DMS53 treated with DMSO at 0.1 percent for 48 hours (cell line): ENCODE data around the gene LYSMD4.
"Not testable (repeated sequence)": the region's sequence is repeated elsewhere in the genome, so short reads cannot be mapped to it uniquely, and the experiment has no call there.

Source experiments
- DNase-seq: peaks from one replicate; lab custom pipeline; 2025; ENCODE audit not compliant: unreplicated experiment; lab: John Stamatoyannopoulos, UW

LYSMD4 gene

DNA sequence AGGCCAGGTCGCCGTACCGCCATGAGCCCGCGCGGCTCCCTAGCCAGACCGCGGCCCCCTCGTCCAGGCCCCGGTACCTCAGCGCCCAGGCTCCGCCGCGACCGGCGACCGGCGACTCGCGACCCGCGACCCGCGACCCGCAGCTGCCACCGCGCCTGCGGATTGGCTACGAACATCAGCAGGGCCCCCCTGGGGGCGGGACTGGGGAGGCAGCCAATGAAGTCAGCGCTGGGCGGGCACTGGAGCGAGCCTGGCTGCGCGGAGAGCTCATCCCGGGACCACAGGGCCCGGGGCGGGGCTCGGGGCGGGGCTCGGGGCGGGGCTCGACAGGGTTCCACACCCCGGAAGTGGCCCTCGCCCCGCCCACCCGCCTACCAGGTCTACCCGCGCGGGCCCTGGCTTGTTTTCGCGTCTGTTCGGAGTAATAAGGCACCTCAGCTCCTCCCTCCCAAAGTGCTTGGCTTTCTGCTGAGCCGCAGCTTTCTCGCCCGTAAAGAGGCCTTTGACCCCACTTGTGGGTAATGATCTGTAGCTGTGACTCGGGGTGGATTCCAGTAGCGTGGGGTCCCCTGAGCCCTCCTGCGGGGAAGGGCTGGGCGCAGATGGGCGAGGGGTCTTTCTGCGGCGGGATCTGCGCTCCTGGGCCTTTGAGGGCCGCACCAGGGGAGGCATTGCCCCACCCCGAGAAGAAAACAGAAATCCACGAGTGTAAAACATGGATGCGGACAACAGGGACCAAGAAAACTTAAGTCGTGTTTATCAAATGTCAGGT lies at the start of gene LYSMD4:
LYSMD4 (minus strand) TSS at position 170 of the 772 bp plus-strand sequence. CDS start 1,438 bp downstream, outside the sequence.
- peak; percentile 73 for DNase-seq

DNA sequence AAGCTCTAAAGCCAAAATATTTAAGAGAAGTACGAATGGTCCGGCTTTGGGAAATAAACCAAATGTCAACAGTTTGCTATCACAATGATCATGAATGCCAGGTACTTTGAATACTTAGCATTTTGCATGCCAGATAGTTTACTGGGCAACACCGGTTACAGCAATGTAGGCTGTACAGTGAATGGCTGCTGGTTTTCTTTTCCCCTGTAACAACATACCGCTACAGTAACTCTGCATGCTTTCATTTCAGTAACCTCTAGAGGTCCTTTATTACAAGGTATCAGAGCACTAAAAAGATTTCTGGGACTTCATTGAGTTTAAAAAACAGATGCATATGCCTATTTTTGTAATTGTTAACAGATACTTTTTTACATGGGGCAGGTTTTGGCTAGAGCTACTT lies 48.8 kb upstream of the LYSMD4 start:
- not testable (repeated sequence) for DNase-seq

DNA sequence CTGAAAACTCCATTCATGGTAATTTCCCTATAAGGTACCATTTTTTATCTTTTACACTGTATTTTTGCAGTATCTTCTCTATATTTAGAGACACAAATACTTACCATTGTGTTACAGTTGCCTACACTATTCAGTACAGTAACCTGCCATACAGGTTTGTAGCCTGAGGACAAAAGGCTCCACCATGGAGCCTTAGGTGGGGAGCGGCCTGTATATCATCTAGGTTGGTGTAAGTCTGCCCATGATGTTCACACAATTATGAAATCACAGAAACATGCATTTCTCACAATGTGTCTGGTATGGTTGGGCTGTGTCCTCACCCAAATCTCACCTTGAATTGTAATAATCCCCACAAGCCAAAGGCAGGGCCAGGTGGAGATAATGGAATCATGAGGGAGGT lies 43.9 kb upstream of the LYSMD4 start:
- no peak for DNase-seq

DNA sequence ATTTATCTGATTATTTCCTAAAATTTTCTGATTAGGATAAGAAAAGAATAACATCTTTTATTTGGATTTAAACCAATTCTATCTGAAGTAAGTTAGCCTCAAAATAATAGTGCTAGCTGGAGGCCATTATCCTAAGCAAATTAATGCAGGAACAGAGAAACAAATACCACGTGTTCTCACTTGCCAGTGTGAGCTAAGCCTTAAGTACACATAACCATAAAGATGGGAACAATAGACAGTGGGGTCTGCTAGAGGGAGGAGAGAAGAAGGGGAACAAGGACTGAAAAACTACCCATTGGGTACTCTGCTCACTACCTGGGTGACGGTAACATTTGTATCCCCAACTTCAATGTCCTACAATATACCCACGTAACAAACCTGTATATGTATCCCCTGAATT lies 31.3 kb upstream of the LYSMD4 start:
- peak; percentile 5 for DNase-seq

DNA sequence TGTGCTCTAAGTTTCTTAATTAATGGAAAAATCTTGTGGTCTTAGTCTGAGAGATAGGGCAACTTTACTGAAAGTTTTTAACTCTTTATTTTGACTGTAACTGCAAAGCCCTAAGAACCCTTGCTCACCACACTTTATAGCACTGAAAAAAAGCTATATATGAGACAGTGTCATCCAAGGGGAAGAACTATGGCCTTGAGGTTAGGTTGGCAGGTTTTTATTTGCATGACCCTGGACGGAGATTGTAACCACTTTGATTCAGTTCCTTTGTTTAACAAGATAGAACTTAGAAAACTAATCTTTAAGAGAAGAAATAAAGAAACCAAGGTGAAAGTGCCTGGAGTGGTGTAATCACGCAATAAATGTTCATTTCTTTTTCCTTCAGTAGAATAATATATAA lies 30.6 kb upstream of the LYSMD4 start:
- no peak for DNase-seq

DNA sequence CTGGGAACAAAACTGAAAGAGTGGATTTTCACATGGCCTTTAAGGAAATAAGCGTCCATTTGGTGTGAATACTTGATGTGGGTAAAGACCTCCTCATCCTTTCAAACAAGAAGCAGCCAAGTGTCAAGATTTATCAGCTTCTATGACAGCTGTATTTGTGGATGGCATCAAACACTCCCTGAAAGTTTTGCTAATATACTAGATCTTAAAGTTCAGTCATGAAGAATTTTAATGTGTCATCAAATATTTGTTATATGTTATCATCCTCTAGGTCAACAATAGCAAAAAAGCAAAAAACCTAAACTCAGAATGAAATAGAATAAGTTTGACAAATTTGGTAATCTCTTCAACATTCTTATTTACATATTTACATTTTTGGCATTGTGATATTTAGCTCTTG lies 29.1 kb upstream of the LYSMD4 start:
- no peak for DNase-seq

DNA sequence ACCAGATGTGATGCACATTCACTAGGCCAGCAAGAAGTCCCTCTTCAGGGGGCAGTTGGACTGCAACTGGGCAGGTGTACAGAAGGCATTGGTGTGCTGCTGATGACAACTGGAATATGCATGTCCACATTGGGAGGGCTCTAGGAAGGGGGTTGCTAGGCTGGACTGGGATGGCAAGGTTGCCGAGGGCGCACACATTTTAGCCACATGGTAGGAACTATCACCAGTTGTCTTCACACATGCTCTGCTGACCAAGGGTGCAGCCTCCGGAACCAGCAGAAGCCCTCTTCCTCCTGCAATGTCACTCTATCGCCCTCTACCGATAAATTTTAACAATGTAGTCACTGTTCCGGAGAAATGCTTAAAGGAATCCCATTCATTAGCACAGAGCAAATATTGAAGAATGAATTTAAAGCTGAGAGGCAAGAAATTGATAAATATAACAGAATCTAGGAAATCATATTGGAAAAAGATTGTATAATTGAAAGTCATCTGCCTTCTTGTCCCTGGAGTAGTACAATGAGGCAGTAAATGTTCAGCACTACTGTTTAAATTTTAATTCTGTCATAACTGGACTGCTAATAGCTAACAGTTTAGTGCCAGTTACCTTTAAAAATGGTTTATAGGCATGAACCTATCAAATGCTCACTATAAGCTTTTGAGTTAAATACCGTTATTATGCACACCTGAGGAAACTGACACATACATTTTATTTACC lies 22.6 kb upstream of the LYSMD4 start:
- peak; percentile 62 for DNase-seq

DNA sequence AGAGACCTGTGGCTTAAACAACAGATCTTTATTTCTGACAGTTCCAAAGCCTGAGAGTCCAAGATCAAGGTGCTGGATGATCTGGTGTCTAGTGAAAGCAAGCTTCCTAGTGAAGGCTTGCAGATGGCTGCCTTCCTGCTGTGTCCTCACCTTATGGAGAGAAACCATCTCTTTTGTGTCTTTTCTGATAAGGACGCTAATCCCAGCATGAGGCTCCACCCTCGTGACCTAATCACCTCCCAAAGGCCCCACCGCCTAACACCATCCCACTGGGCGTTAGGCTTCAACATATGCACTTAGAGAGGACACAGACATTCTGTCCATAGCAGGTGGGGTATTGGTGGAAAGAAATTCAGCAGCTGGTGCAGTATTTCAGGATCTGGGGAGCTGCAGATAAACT lies 19.8 kb upstream of the LYSMD4 start:
- no peak for DNase-seq

DNA sequence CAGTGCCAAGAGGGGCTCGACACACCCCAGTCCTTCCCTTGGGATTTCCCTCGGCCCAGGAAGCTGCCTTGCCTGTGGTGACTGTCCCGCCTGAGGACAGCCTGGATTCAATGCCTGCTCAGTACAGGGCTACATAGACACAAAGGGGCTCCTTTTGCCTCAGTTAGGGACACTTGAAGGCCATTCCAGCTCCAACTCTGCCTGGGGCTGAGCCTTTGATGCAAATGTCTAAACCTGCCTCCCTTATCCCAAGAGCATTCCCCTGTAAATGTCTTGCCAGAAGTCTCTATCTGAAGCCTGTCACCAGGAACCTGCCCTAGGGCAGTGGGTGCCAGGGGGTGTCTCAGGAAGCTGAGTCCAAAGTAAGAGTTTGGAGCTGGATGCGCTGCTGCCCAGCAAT lies 19.3 kb upstream of the LYSMD4 start:
- DNase-seq = no peak

DNA sequence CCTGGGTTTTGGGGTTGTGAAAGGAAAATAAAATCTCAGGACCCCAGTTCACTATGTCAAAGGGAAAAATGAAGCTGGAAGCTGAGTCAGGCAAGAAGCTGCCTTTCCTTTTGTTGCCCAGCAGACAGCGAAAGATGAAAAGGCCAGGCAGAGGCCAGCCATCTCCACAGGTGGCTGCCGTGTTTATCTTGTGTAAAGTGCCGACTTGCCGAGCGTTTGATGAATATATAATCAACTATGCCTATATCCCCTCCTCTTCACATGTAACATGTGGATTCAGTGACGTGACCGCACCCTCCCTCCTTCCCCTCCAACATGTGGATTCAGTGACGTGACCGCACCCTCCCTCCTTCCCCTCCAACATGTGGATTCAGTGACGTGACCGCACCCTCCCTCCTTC lies 17.1 kb upstream of the LYSMD4 start:
- not testable (repeated sequence) for DNase-seq

DNA sequence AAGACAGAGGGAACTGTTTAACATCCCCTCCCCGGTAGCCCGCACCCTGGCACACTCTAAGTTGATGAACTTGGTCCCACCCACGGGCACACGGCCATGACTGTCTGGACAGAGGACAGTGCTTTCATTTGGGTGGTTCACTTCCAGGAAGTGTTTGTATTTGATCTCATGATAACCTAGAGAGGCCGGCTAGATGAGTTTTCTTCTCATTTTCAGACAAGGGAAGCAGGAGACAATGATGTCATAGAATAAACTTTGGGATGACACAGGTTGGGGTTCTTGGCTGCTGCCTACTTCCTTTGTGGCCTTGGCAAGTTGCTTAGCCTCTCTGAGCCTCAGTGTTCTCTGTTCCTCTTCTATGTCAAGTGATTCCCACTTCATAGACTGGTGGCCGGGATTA lies 16.1 kb upstream of the LYSMD4 start:
- DNase-seq = peak; percentile 12

DNA sequence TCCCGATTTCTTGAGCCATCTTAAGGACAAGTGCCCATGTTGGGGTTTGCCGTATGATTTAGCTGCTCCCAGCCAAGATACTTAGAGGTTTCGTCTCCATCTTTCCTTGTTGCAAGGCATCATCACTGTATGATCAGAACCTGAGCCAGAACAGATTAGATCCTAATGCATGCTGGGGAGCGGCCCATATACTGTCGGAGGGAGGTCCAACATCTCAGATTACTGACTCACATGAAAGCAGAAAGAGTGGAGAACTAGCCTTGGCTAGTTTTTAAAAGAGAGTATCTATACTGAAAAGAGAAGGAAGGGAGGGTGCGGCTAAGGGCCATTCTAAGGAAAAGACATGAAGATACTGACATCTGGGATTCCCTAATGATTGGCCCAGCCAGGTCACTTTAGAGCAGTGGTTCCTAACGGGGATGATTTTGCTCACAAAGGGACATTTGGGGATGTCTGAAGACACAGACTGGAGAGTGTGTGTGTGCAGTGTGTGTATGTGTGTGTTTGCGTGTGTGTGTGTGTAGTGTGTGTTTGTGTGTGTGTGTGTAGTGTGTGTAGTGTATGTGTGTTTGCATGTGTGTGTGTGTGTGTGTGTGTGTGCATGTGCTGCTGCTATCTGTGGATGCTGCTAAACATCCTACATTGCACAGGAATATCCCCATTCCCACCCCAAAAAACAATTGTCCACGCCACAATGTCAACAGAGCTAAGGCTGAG lies 12.3 kb upstream of the LYSMD4 start:
- DNase-seq = no peak

DNA sequence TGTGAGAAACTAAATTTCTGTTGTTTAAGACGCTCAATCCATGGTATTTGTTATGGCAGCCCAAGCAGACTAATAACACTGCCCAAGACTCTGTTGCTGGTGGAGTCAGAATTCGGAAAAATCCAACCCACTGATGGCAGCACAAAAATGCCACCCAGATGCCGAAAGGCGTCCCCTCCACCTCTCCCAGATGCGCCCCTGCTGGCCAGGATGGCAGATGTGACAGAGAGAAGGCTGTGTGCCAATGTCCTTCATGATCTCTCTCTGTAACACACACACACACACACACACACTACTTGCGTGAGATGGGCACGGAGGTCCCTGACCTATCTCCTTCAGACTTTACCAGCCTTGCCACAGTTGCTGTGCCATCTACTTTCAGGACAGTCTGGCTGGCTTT lies 10.9 kb upstream of the LYSMD4 start:
- DNase-seq = no peak

DNA sequence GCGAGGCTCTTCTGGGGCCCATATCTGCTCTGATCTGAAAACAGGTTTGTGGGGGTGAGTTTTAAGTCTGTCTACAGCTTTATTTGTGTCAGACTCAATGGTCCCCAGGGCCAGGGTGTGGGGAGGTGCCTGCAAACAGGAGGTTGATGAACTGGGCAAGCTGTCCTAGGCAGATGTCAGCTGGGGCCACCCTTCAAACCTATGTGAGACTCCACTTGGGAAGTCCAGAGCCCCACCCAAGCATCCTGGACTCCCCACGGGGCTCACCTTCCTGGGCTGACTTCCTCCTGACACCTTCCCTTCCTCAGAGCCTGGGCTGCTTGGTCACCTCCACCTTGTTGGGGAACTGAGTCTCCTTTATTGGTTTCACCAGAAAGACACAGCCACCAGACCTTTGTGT lies 8.6 kb upstream of the LYSMD4 start:
- DNase-seq = no peak

DNA sequence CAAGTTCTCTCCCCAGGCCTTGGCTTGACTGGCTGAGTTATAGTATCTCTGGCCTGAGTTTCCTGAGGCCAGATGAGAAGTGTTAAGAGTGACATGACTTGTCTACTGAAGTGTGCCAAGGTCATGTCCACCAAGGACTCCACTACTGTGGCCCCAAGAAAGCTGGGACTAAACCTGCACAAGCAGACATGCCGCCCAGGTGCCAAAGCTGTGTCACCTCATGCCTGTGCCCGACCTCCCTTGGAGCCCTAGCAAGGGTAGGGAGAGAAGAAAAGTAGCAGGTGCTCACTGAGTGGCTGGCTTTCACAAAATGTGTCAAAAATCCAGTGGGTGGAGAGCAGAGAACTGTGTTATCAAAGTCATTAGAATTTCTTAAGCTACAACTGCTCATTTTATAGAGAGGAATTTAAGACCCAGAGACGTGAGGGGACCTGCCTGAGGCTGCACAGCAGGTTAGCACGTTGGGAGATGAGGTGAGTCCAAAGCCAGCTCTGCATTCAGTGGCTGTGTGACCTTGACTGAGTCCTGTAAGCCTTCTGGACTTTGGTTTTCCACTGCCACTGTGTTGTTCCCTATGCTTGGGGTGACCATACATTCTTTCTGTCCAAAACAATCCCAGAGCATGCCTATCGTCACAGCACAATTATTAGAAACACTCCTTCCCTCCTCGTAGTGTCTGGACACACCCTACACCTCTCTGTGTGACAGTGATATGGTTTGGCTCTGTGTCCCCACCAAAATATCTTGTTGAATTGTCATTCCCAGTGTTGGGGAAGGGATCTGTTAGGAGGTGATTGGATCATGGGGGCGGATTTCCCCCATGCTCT lies 5.0 kb upstream of the LYSMD4 start:
- DNase-seq = no peak

DNA sequence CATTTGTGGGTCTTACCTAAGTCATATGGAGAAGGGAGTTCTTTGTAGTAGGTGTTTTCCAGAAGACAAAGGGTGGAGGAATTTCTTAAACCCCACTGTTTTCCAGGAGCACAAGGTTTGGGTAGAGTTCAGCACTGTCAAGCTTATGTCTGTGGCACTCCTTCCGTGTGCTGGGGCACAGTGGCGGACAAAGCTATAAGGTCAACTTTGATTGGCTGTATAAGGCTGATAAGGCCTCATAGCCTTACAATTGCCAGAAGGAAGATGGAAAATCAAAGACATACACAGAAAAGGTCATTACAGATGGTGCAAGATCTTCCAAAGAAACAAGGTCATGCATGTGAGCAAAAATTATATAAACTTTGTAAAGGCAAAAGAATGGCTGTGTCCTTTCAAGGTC lies 3.5 kb upstream of the LYSMD4 start:
- no peak for DNase-seq

DNA sequence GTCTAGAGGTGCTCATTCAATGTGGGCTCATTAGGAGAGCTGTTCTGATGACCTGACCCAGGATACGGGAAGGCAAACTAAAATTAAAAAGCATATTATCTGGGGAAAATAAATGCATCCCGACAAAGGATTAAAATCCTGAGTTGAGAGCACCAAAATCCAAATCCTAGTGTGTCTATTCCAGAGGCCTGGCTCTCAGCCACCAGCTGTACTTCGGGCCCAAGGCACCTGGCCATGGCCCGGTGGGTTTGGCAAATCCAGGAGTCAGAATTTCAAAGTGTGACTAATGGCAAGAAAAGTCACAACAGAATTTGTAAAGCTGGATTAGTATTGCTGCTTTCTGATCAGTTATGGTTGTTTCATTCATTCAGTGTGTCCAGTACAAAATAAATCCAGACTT lies 2.6 kb upstream of the LYSMD4 start:
- DNase-seq = no peak

DNA sequence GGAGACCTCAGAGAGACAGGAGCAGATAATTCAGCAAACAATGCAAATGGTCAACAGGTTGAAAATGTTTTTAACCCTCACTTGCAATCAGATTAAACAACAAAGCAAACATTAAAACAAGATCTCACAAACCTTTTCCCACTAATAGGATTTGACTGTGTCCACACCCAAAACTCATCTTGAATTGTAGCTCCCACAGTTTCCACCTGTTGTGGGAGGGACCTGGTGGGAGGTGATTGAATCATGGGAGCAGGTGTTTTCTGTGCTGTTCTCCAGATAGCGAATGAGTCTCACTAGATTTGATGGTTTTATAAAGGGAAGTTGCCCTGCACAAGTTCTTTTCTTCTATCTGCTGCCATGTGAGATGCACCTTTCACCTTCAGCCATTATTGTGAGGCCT lies 1.3 kb upstream of the LYSMD4 start:
- no peak for DNase-seq

DNA sequence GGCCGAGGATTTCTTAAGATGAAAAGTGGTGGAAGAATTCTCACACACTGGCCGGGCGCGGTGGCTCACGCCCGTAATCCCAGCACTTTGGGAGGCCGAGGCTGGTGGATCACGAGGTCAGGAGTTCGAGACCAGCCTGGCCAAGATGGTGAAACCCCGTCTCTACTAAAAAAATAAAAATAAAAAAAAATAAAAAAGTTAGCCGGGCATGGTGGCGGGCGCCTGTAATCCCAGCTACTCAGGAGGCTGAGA lies 729 bp upstream of the LYSMD4 start:
- DNase-seq = not testable (repeated sequence)

DNA sequence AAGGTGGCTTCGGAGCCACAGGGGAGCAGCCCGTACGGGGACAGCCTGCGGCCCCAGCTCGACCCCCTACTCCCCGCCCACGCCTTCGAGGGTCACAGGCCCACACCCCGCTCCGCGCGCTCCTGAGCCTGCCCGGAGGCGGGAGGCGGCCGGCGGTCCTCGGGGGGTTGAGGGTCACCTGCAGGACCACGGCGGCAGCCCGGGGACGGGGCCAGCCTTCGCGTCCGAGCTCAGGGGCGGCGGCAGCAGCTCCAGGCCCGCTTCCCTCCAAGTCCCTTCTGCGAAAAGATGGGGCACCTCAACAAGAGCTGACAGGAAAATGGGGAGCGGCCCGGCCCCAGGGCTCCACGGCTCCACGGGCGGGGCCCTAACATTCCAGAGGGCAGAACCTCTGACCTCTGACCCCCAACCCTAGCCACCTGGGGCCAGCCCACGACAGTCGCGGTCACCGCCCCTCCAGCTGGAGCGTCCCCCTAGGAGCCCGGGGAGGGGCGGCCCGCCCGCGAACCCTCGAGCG lies 428 bp downstream of the LYSMD4 start:
- no peak for DNase-seq

DNA sequence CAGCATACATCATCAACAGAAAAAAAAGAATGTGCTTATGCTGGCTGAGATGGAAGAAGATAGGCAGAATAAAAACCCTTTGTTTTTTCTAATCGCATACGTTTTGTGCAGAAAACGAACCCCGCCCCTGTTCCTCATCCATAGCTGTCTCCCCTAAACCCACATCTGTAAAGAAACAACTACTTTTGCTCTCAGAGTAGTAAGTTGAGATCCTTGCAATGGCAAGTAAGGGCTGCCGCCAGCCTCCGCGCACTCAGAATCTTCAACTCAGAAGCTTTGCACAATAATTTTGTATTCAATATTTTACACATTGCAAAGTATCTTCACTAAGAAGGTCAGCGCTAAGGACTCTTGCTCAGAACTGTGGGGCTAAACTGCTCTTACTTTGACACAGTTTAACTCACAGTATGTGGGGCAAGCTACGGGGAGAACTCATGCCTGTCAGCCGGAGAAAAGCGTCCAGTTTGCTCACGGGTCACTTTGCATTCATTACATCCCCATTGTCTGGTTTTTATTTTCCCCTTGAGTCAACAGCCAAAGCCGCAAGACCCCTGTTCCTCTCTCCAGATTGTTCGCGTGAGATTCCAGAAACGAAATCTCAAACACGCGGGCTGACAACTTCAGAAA lies 1.0 kb downstream of the LYSMD4 start:
- no peak for DNase-seq
